Mesendoderm (in vitro differentiated cells): ENCODE data around the gene PTX4.

Source experiments
- DNase-seq: peaks from one replicate; pipeline ENCODE4 v3.0.0; 2013
- H2AK5ac ChIP-seq: 2 replicates; pipeline ENCODE4 v1.6.1; 2013; ENCODE audit warnings: low read length, inconsistent platforms
- H2BK120ac ChIP-seq: 2 replicates; pipeline ENCODE4 v1.6.1; 2013; ENCODE audit warnings: low read depth, mild to moderate bottlenecking, low read length, moderate library complexity, mixed read lengths
- H2BK15ac ChIP-seq: replicated peaks from 2 replicates; pipeline ENCODE4 v1.6.1; 2013; ENCODE audit warnings: low read depth, mild to moderate bottlenecking, moderate library complexity
- H2BK5ac ChIP-seq: 2 replicates; pipeline ENCODE4 v1.6.1; 2013; ENCODE audit warnings: low read length, inconsistent platforms
- H3K18ac ChIP-seq: 2 replicates; pipeline ENCODE4 v1.6.1; 2013; ENCODE audit warnings: mild to moderate bottlenecking, low read length, mixed read lengths
- H3K23ac ChIP-seq: one replicate; pipeline ENCODE4 v1.6.1; 2013; ENCODE audit warnings: low read length
- H3K27ac ChIP-seq: 2 replicates; pipeline ENCODE4 v1.5.1; 2013; ENCODE audit warnings: low read depth, mild to moderate bottlenecking, inconsistent platforms, low read length, moderate library complexity
- H3K27me3 ChIP-seq: 2 replicates; pipeline ENCODE4 v1.6.1; 2013; ENCODE audit warnings: low read length, control low read depth, mild to moderate bottlenecking, inconsistent platforms; ENCODE audit not compliant: insufficient read depth, poor library complexity
- H3K36me3 ChIP-seq: 2 replicates; pipeline ENCODE4 v1.6.1; 2013; ENCODE audit warnings: low read length, inconsistent platforms; ENCODE audit not compliant: control insufficient read depth, insufficient read depth
- H3K4ac ChIP-seq: one replicate; pipeline ENCODE4 v1.6.1; 2013; ENCODE audit warnings: low read depth, mild to moderate bottlenecking, low read length, moderate library complexity
- H3K4me1 ChIP-seq: 2 replicates; pipeline ENCODE4 v1.6.1; 2013; ENCODE audit warnings: low read depth, low read length, inconsistent platforms; ENCODE audit not compliant: control insufficient read depth
- H3K4me2 ChIP-seq: 2 replicates; pipeline ENCODE4 v1.6.1; 2013; ENCODE audit warnings: low read length
- H3K4me3 ChIP-seq: 2 replicates; pipeline ENCODE4 v1.5.1; 2013; ENCODE audit warnings: mild to moderate bottlenecking, low read length
- H3K56ac ChIP-seq: one replicate; pipeline ENCODE4 v1.6.1; 2013; ENCODE audit warnings: low read length
- H3K79me1 ChIP-seq: 2 replicates; pipeline ENCODE4 v1.6.1; 2013; ENCODE audit warnings: low read length, inconsistent platforms
- H3K79me2 ChIP-seq: 2 replicates; pipeline ENCODE4 v1.6.1; 2013; ENCODE audit warnings: mild to moderate bottlenecking, low read length; ENCODE audit not compliant: control insufficient read depth, insufficient read depth
- H3K9ac ChIP-seq: 2 replicates; pipeline ENCODE4 v1.6.1; 2013; ENCODE audit warnings: low read length, inconsistent platforms
- H4K5ac ChIP-seq: one replicate; pipeline ENCODE4 v1.6.1; 2013; ENCODE audit warnings: low read length
- H4K8ac ChIP-seq: one replicate; pipeline ENCODE4 v1.6.1; 2013; ENCODE audit warnings: low read depth, mild to moderate bottlenecking, control low read depth, low read length, moderate library complexity
- WGBS: extraction: QIAGEN DNeasy Blood & Tissue Kit; methylation state at CpG from one replicate; pipeline ENCODE4 v1.1.7; 2013; ENCODE audit warnings: low lambda C conversion rate, missing lambda C conversion rate; ENCODE audit not compliant: insufficient coverage; ENCODE audit errors: extremely low coverage; 5-methylcytosine and 5-hydroxymethylcytosine counted together

PTX4 gene

DNA sequence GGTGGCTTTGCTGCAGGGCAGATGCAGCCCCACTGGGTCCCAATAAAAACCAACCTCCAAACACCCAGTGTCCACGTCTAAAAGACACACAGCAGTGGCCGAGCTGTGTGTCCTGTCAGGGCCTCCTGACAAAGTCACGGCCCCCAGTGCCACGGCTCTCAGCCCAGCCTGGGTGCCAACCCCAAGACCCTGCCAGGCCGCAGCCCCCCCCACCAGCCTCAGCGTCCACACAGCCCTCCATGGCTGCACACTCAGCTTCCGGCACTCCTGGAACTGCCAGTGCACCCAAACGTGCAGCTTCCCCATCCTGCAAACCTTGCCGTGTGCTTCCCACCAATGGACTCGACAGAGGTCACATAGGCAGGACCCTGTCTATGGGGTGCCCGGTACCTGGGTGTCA lies 40.8 kb downstream of the PTX4 start:
- peaks cover 3% of the 10 kb centered on the region for H3K36me3 ChIP-seq
- WGBS, result no CpG with 5 or more reads among the region's 11 CpGs

DNA sequence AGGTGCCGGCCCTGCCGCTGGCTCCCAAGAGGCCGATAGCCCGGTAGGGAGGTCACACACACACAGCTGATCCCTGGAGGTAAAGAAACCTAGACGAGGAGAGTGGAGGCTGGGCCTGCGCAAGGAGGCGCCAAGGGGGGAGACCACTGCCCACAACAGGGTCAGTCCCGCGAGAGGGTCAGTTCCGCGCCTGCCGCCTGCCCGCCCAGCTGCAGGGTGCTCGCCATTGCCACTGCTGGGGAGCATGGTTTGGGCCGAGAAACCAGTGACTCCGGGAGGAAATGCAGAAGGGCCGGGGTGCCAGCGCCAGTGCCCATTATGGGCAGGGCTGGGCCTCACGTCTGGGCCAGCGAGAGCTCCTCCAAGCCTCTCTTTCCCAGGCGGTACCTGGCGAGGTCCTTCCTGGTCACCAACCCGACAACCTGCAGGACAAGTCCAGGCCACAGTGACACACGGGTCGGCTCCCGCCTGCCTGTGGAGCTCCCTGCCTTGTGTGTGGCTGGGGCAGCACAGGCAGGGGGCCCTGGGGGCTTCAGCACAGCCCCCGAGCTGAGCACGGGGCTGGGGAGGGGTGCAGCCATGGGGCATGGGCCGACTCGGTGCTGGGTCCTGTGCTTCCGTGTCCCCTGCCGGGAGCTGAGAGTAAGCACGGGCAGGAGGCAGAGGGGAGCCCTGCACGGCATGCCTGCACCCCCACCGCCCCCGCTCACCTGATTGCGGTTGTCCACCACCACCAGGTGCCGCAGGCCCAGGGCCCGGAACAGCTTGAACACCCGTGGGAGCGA lies 42.3 kb downstream of the PTX4 start:
- Histone ChIP-seq H2AK5ac (no peak overlapping the region), H3K4ac (no peak overlapping the region), H3K9ac (no peak overlapping the region), H3K79me1 (no peaks in the 10 kb centered on the region), H4K5ac (no peak overlapping the region), H3K4me3 (no peak overlapping the region), H3K79me2 (no peaks in the 10 kb centered on the region), H3K27ac (no peak overlapping the region), H2BK15ac (no peak overlapping the region), H3K36me3 (peaks cover under 1% of the 10 kb centered on the region), H4K8ac (no peak overlapping the region), H3K4me2 (no peak overlapping the region), H3K4me1 (no peaks in the 10 kb centered on the region), H2BK120ac (no peak overlapping the region), H3K23ac (no peak overlapping the region), H2BK5ac (no peak overlapping the region), H3K18ac (no peak overlapping the region), H3K56ac (no peak overlapping the region), H3K27me3 (no peaks in the 10 kb centered on the region)
- WGBS, result no CpG with 5 or more reads among the region's 41 CpGs
- no peak for DNase-seq

More for the DNA sequence above, 40.8 kb downstream of the PTX4 start:
- Histone ChIP-seq H3K23ac (no peak overlapping the region), H3K56ac (no peak overlapping the region), H3K4me2 (no peak overlapping the region), H3K79me1 (no peaks in the 10 kb centered on the region), H3K4ac (no peak overlapping the region), H3K18ac (no peak overlapping the region), H2BK15ac (no peak overlapping the region), H4K8ac (no peak overlapping the region), H3K27me3 (no peaks in the 10 kb centered on the region), H2BK120ac (no peak overlapping the region), H3K79me2 (no peaks in the 10 kb centered on the region), H4K5ac (no peak overlapping the region), H3K9ac (no peak overlapping the region), H3K27ac (no peak overlapping the region), H2BK5ac (no peak overlapping the region), H3K4me1 (no peaks in the 10 kb centered on the region), H3K4me3 (no peak overlapping the region), H2AK5ac (no peak overlapping the region)
- no peak for DNase-seq

DNA sequence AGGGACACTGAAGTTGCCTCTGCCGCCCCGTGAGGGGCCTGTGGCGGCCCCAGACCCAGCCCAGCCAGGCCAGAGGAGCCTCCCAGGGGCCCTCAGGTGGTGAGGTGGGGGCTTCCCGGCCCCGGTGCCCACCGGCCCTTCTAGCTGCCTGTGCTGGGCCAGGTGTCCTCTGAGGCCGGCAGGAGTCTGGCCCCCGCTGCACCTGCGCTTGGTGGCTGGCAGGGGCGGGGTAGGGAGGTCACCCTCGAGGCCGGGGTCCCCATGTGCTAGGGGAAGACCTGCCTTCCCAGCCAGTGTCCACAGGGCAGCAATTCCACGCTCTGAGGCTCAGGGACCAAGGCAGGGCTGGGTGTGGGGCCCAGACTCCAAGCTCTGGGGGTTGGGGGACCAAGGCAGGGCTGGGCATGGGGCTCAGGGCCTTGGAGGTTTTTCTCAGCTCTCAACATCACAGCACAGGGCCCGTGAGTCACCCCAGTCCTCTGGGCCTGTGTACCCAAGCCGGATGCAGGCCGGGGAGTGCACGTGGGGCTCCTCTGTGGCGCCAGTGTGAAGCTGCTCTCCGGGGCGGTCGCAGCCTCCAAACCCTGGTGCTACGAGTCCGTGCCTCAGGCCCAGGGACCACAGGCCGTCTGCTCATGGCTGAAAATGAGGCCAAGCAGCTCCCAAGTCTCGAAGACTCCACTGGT lies 43.1 kb downstream of the PTX4 start:
- H3K18ac ChIP-seq, result no peak overlapping the region
- H4K5ac ChIP-seq, result no peak overlapping the region
- no peak for DNase-seq
- H4K8ac ChIP-seq, result no peak overlapping the region
- no peak overlapping the region for H3K56ac ChIP-seq
- H3K4me3 ChIP-seq, result no peak overlapping the region
- H2BK120ac ChIP-seq, result no peak overlapping the region
- no peak overlapping the region for H3K23ac ChIP-seq
- H3K9ac ChIP-seq, result no peak overlapping the region
- no peaks in the 10 kb centered on the region for H3K4me1 ChIP-seq
- H3K27me3 ChIP-seq, result no peaks in the 10 kb centered on the region
- H3K79me2 ChIP-seq, result no peaks in the 10 kb centered on the region
- H2BK15ac ChIP-seq, result no peak overlapping the region
- no peak overlapping the region for H2BK5ac ChIP-seq
- no CpG with 5 or more reads among the region's 25 CpGs for WGBS
- H3K36me3 ChIP-seq, result no peaks in the 10 kb centered on the region
- H3K4me2 ChIP-seq, result no peak overlapping the region
- H2AK5ac ChIP-seq, result no peak overlapping the region
- H3K79me1 ChIP-seq, result no peaks in the 10 kb centered on the region
- H3K27ac ChIP-seq, result no peak overlapping the region
- H3K4ac ChIP-seq, result no peak overlapping the region

DNA sequence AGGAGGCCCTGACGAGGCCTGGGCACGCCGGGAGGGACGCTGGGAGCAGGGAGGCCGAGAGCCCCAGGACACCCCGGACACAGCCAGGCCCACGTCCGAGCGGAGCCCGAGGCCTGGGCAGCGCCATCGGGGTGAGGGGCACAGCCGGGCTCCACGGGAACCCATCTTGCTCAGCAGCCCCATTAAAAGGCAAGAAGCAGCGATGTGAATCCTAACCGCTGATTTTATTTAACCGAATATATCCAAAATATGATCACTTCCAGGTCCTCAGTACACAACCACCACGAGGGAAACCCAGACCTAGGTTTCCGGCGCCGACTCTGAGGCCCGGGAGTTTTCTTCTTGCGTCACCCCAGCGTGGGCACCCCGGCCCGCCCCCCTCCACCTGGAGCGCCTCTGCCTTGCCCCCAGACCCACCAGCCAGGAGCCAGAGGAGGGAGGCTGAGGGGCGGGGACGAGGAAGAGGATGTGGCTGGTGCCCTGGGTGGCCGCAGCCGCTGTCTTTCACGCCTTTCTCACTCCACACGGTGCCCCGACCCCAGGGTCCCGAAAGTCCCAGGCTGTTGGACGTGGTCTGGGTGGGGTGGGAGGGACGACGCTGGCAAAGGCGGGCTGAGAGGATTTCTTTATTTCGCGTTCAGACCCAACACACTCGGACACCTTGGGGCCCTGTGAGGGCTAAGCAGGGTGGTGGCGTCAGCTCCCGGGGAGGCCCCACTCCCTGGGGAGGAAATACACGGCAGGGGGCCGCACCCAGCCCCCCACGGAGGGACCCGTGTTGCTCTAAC lies 43.8 kb downstream of the PTX4 start:
- H3K36me3 ChIP-seq, result no peaks in the 10 kb centered on the region
- H3K56ac ChIP-seq, result no peak overlapping the region
- no peak overlapping the region for H3K4me3 ChIP-seq
- no peak overlapping the region for H4K5ac ChIP-seq
- no peak overlapping the region for H3K27ac ChIP-seq
- no peak overlapping the region for H2BK120ac ChIP-seq
- WGBS, result no CpG with 5 or more reads among the region's 48 CpGs
- no peak overlapping the region for H3K9ac ChIP-seq
- no peak overlapping the region for H3K4ac ChIP-seq
- no peak for DNase-seq
- no peak overlapping the region for H3K4me2 ChIP-seq
- H3K23ac ChIP-seq, result no peak overlapping the region
- H3K27me3 ChIP-seq, result no peaks in the 10 kb centered on the region
- H2BK15ac ChIP-seq, result no peak overlapping the region
- no peaks in the 10 kb centered on the region for H3K79me2 ChIP-seq
- no peaks in the 10 kb centered on the region for H3K79me1 ChIP-seq
- no peak overlapping the region for H2AK5ac ChIP-seq
- H3K18ac ChIP-seq, result no peak overlapping the region
- no peak overlapping the region for H4K8ac ChIP-seq
- H2BK5ac ChIP-seq, result no peak overlapping the region
- no peaks in the 10 kb centered on the region for H3K4me1 ChIP-seq

GRCh38 chr16:1443980-1444729 lies 44.6 kb downstream of the PTX4 start, which contains the start of gene CCDC154:
TSS of gene CCDC154 (minus strand) at chr16:1444556. CDS start at chr16:1444322, 234 bp downstream.
- no peak within 1 kb of the TSS for H3K4me3 ChIP-seq
- no CpG with 5 or more reads among the region's 27 CpGs for WGBS
- H3K9ac ChIP-seq, result no peak within 1 kb of the TSS
- H2BK5ac ChIP-seq, result no peak within 1 kb of the TSS
- no peaks in the 10 kb centered on the region for H3K4me1 ChIP-seq
- H2BK120ac ChIP-seq, result no peak within 1 kb of the TSS
- no peak within 1 kb of the TSS for H3K4ac ChIP-seq
- no peak within 1 kb of the TSS for H3K23ac ChIP-seq
- no peak within 1 kb of the TSS for H3K18ac ChIP-seq
- no peak within 1 kb of the TSS for H2BK15ac ChIP-seq
- no peaks in the 10 kb centered on the region for H3K79me2 ChIP-seq
- no peak within 1 kb of the TSS for H4K5ac ChIP-seq
- no peaks in the 10 kb centered on the region for H3K79me1 ChIP-seq
- no peak within 1 kb of the TSS for H3K56ac ChIP-seq
- no peak within 1 kb of the TSS for H3K4me2 ChIP-seq
- H4K8ac ChIP-seq, result no peak within 1 kb of the TSS
- no peaks in the 10 kb centered on the region for H3K36me3 ChIP-seq
- no peaks in the 10 kb centered on the region for H3K27me3 ChIP-seq
- DNase-seq, result no peak
- H2AK5ac ChIP-seq, result no peak within 1 kb of the TSS
- no peak within 1 kb of the TSS for H3K27ac ChIP-seq
